HepG2 (cell line): Measurements from ENCODE around the gene GRK3.

Experiments used
- FOXK2 ChIP-seq: fragments of 450-650 bp; IDR thresholded peaks from 2 replicates; pipeline ENCODE4 v1.6.1; 2016
- ZNF891 ChIP-seq: sonication (generic); formaldehyde crosslinking; IDR thresholded peaks from 2 replicates; pipeline ENCODE4 v1.5.0; 2020; ENCODE audit warnings: mild to moderate bottlenecking, missing genetic modification reagents
- TF ChIP-seq, protein P1 (sequence below): sonication (generic); formaldehyde crosslinking; IDR thresholded peaks from 2 replicates; pipeline ENCODE4 v1.4.0; 2020; ENCODE audit warnings: missing genetic modification reagents
- TF ChIP-seq, protein P2 (sequence below): sonication (generic); formaldehyde crosslinking; IDR thresholded peaks from 2 replicates; pipeline ENCODE4 v1.4.0; 2020; ENCODE audit warnings: mild to moderate bottlenecking, missing genetic modification reagents

DNA sequence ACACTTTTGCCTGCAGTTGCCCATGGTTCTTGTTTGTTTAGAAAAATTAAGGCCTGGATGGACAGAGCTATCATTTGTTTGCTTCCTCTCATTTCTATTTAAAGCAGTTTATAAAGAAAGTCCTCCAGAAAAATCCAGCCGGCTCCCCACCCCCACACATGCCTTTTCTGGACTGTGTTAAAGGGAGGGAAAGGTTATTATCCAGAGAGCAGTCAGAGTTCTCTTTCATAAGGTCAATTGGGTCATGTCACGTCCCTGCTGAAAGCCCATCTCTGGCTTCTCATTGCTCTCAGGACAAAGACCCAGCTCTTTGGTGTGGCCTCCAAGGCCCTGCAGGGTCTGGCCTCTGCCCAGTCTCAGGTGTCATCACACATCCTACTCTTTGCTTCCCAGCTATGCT, 9.8 kb upstream of the GRK3 start:
- no peak for TF ChIP-seq FOXK2
- TF ChIP-seq, protein P1, sequence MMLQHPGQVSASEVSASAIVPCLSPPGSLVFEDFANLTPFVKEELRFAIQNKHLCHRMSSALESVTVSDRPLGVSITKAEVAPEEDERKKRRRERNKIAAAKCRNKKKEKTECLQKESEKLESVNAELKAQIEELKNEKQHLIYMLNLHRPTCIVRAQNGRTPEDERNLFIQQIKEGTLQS (CRISPR knock-in tag): no peak
- no peak for TF ChIP-seq ZNF891 (CRISPR knock-in tag)
- TF ChIP-seq, protein P2, sequence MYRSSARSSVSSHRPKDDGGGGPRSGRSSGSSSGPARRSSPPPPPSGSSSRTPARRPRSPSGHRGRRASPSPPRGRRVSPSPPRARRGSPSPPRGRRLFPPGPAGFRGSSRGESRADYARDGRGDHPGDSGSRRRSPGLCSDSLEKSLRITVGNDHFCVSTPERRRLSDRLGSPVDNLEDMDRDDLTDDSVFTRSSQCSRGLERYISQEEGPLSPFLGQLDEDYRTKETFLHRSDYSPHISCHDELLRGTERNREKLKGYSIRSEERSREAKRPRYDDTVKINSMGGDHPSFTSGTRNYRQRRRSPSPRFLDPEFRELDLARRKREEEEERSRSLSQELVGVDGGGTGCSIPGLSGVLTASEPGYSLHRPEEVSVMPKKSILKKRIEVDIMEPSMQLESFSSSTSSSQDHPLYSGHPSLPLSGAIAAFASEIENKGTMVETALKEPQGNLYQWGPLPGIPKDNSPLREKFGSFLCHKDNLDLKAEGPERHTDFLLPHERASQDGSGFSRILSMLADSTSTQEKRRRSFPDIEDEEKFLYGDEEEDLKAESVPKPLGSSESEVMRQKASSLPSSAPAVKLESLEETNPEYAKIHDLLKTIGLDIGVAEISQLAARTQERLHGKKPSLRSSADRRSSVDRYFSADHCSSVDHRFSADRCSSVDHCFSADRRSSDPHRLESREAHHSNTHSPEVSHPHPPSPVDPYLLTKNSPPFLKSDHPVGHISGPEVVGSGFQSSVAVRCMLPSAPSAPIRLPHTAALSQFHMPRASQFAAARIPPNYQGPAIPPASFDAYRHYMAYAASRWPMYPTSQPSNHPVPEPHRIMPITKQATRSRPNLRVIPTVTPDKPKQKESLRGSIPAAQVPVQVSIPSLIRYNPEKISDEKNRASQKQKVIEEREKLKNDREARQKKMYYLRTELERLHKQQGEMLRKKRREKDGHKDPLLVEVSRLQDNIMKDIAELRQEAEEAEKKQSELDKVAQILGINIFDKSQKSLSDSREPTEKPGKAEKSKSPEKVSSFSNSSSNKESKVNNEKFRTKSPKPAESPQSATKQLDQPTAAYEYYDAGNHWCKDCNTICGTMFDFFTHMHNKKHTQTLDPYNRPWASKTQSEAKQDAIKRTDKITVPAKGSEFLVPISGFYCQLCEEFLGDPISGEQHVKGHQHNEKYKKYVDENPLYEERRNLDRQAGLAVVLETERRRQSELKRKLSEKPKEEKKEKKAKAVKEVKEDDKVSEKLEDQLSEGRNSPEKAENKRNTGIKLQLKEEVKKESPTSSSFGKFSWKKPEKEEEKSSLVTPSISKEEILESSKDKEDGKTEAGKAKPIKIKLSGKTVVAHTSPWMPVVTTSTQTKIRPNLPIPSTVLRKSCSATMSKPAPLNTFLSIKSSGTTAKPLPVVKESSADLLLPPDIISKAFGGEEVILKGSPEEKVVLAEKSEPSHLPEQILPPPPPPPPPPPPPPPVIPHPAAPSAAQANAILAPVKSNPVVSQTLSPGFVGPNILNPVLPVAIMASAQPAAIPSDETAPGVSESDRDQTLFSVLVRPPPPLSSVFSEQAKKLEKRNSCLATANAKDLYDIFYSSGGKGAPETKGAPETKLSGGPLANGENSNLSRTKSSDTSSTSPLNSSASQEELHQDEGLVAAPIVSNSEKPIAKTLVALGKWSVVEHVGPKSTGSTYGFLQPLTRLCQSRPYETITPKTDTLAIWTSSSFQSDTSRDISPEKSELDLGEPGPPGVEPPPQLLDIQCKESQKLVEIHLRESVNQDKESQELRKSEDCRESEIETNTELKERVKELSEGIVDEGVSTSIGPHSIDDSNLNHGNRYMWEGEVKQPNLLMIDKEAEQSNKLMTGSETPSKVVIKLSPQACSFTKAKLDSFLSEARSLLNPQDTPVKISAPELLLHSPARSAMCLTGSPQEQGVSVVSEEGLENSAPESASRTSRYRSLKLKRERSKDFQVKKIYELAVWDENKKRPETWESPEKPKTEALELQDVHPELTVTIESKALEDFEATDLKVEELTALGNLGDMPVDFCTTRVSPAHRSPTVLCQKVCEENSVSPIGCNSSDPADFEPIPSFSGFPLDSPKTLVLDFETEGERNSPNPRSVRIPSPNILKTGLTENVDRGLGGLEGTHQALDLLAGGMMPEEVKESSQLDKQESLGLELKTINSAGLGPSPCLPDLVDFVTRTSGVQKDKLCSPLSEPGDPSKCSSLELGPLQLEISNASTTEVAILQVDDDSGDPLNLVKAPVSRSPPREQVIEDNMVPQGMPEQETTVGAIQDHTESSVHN (CRISPR knock-in tag): no peak
